Neural cell (in vitro differentiated cells): ENCODE measurements around the gene VGF. TPM values are rescaled to one million over a fixed set of nuclear protein-coding genes. Genes with fewer than 3 reads are reported as not detected.

ENCODE experiments used
- H2AFZ ChIP-seq: fragments of 200-600, 300-800 bp; sonication (generic), shearing (Covaris generic); 2 replicates; pipeline ENCODE4 v1.6.0; 2014; ENCODE audit warnings: low read depth, mild to moderate bottlenecking, antibody characterized with exemption, low read length, moderate library complexity
- H3F3A ChIP-seq: fragments of 200-600 bp; shearing (Covaris generic); 2 replicates; pipeline ENCODE4 v1.6.1; 2016; ENCODE audit warnings: mild to moderate bottlenecking, moderate library complexity, mixed read lengths, antibody characterized with exemption, low read length; ENCODE audit not compliant: insufficient read depth, poor library complexity, severe bottlenecking
- H3K27ac ChIP-seq: fragments of 200-600, 300-800 bp; sonication (generic), shearing (Covaris generic); 2 replicates; pipeline ENCODE4 v1.5.1; 2014; ENCODE audit warnings: mild to moderate bottlenecking, low read length, moderate library complexity
- H3K27me3 ChIP-seq: fragments of 300-800, 200-600 bp; sonication (generic), shearing (Covaris generic); 2 replicates; pipeline ENCODE4 v1.6.0; 2014; ENCODE audit warnings: mild to moderate bottlenecking, low read depth, low read length, moderate library complexity; ENCODE audit not compliant: insufficient read depth
- H3K36me3 ChIP-seq: fragments of 300-800, 200-600 bp; sonication (generic), shearing (Covaris generic); 2 replicates; pipeline ENCODE4 v1.5.1; 2014; ENCODE audit warnings: mild to moderate bottlenecking, antibody characterized with exemption, low read length, moderate library complexity; ENCODE audit not compliant: insufficient read depth
- H3K4me2 ChIP-seq: fragments of 300-800, 200-600 bp; sonication (generic), shearing (Covaris generic); 2 replicates; pipeline ENCODE4 v1.6.0; 2014; ENCODE audit warnings: mild to moderate bottlenecking, low read length
- H3K4me3 ChIP-seq: fragments of 300-800, 200-600 bp; sonication (generic), shearing (Covaris generic); 2 replicates; pipeline ENCODE4 v1.5.1; 2014; ENCODE audit warnings: mild to moderate bottlenecking, low read length, moderate library complexity
- H3K79me2 ChIP-seq: fragments of 200-600 bp; shearing (Covaris generic); replicated peaks from 2 replicates; pipeline ENCODE4 v1.6.0; 2014; ENCODE audit warnings: mild to moderate bottlenecking, low read length, moderate library complexity; ENCODE audit not compliant: insufficient read depth
- H3K9ac ChIP-seq: fragments of 300-800, 200-600 bp; sonication (generic), shearing (Covaris generic); 2 replicates; pipeline ENCODE4 v1.6.1; 2016; ENCODE audit warnings: mild to moderate bottlenecking, low read length, mixed read lengths
- H3K9me2 ChIP-seq: fragments of 200-600 bp; shearing (Covaris generic); 2 replicates; pipeline ENCODE4 v1.6.1; 2016; ENCODE audit warnings: mild to moderate bottlenecking, low read length, mixed read lengths; ENCODE audit not compliant: insufficient read depth
- H3K9me3 ChIP-seq: fragments of 200-600, 300-800 bp; sonication (generic), shearing (Covaris generic); 2 replicates; pipeline ENCODE4 v1.6.1; 2016; ENCODE audit warnings: mild to moderate bottlenecking, mixed run types, low read length, moderate library complexity, mixed read lengths
- H4K20me1 ChIP-seq: fragments of 200-600 bp; shearing (Covaris generic); 2 replicates; pipeline ENCODE4 v1.6.1; 2016; ENCODE audit warnings: mild to moderate bottlenecking, mixed run types; ENCODE audit not compliant: insufficient read depth
- EP300 ChIP-seq: fragments of 450-650 bp; conservative IDR thresholded peaks from 2 replicates; pipeline ENCODE4 v1.6.1; 2014; ENCODE audit warnings: antibody characterized with exemption, mild to moderate bottlenecking, moderate library complexity; ENCODE audit not compliant: poor library complexity, severe bottlenecking
- EZH2 ChIP-seq: fragments of 200-600, 300-800 bp; shearing (Covaris generic), sonication (generic); IDR thresholded peaks from 2 replicates; pipeline ENCODE4 v1.6.1; 2014; ENCODE audit warnings: antibody characterized with exemption, low read length, borderline replicate concordance, mild to moderate bottlenecking; ENCODE audit not compliant: insufficient read depth, poor library complexity, severe bottlenecking
- MXI1 ChIP-seq: fragments of 450-650 bp; conservative IDR thresholded peaks from 2 replicates; pipeline ENCODE4 v1.6.1; 2014; ENCODE audit warnings: antibody characterized with exemption, mild to moderate bottlenecking; ENCODE audit not compliant: poor library complexity, severe bottlenecking
- POLR2AphosphoS5 ChIP-seq: IDR thresholded peaks from 2 replicates; pipeline ENCODE4 v1.6.1; 2012
- RAD21 ChIP-seq: fragments of 450-650 bp; conservative IDR thresholded peaks from 2 replicates; pipeline ENCODE4 v1.6.1; 2014; ENCODE audit warnings: antibody characterized with exemption, mild to moderate bottlenecking, moderate library complexity
- SMC3 ChIP-seq: fragments of 450-650 bp; conservative IDR thresholded peaks from 2 replicates; pipeline ENCODE4 v1.6.1; 2014; ENCODE audit warnings: antibody characterized with exemption, mild to moderate bottlenecking, moderate library complexity; ENCODE audit not compliant: poor library complexity
- TAF1 ChIP-seq: IDR thresholded peaks from 2 replicates; pipeline ENCODE4 v1.6.1; 2012; ENCODE audit warnings: low read depth
- polyA plus RNA-seq: library from polyadenylated mRNA; depleted of rRNA; stranded (reverse); fragments of >200 nt; gene quantifications from 2 replicates; pipeline ENCODE4 v1.2.3, GENCODE V29; 2014
- TF ChIP-seq, protein P1 (sequence below): fragments of 450-650 bp; IDR thresholded peaks from 2 replicates; pipeline ENCODE4 v1.5.1; 2014; ENCODE audit warnings: antibody characterized with exemption, mild to moderate bottlenecking, moderate library complexity; ENCODE audit not compliant: poor library complexity, severe bottlenecking
- TF ChIP-seq, protein P2 (sequence below): IDR thresholded peaks from 2 replicates; pipeline ENCODE4 v1.6.1; 2012; ENCODE audit warnings: borderline replicate concordance

VGF gene
- polyA plus RNA-seq, 1 donor from 2014 or later = 39.3 TPM

DNA sequence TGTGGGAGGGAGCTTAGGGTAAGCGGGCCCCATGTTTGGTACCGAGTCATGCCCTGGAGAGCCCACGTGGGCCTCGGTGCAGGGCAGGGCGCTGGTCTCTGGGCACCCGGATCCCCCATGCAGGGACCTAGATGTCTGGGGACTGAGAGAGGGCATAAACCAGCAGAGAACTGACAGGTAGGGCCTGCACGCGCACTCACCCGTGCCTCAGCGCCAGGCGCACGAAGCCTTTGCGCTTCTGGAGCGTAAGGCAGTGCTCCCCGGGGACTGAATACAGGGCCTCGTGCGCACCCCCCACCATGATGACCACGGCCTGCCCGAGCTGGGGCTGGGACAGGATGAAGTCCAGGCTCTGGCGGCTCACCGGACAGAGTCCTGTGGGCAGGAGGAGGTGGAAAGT, 32.6 kb upstream of the VGF start:
- Histone ChIP-seq H3K27me3 (peaks cover 26% of the 10 kb centered on the region), H3K36me3 (no peaks in the 10 kb centered on the region), H4K20me1 (no peaks in the 10 kb centered on the region), H2AFZ (no peak overlapping the region), H3F3A (no peaks in the 10 kb centered on the region), H3K9me3 (no peaks in the 10 kb centered on the region), H3K4me3 (no peak overlapping the region), H3K79me2 (no peaks in the 10 kb centered on the region), H3K27ac (no peak overlapping the region), H3K9ac (no peak overlapping the region), H3K4me2 (no peak overlapping the region), H3K9me2 (no peaks in the 10 kb centered on the region)
- TF ChIP-seq EZH2 = no peak
- TF ChIP-seq EP300 = no peak
- TF ChIP-seq POLR2AphosphoS5 = no peak
- no peak for TF ChIP-seq TAF1
- TF ChIP-seq MXI1 = no peak
- TF ChIP-seq, protein P1, sequence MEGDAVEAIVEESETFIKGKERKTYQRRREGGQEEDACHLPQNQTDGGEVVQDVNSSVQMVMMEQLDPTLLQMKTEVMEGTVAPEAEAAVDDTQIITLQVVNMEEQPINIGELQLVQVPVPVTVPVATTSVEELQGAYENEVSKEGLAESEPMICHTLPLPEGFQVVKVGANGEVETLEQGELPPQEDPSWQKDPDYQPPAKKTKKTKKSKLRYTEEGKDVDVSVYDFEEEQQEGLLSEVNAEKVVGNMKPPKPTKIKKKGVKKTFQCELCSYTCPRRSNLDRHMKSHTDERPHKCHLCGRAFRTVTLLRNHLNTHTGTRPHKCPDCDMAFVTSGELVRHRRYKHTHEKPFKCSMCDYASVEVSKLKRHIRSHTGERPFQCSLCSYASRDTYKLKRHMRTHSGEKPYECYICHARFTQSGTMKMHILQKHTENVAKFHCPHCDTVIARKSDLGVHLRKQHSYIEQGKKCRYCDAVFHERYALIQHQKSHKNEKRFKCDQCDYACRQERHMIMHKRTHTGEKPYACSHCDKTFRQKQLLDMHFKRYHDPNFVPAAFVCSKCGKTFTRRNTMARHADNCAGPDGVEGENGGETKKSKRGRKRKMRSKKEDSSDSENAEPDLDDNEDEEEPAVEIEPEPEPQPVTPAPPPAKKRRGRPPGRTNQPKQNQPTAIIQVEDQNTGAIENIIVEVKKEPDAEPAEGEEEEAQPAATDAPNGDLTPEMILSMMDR = no peak
- no peak for TF ChIP-seq RAD21
- no peak for TF ChIP-seq SMC3
- TF ChIP-seq, protein P2, sequence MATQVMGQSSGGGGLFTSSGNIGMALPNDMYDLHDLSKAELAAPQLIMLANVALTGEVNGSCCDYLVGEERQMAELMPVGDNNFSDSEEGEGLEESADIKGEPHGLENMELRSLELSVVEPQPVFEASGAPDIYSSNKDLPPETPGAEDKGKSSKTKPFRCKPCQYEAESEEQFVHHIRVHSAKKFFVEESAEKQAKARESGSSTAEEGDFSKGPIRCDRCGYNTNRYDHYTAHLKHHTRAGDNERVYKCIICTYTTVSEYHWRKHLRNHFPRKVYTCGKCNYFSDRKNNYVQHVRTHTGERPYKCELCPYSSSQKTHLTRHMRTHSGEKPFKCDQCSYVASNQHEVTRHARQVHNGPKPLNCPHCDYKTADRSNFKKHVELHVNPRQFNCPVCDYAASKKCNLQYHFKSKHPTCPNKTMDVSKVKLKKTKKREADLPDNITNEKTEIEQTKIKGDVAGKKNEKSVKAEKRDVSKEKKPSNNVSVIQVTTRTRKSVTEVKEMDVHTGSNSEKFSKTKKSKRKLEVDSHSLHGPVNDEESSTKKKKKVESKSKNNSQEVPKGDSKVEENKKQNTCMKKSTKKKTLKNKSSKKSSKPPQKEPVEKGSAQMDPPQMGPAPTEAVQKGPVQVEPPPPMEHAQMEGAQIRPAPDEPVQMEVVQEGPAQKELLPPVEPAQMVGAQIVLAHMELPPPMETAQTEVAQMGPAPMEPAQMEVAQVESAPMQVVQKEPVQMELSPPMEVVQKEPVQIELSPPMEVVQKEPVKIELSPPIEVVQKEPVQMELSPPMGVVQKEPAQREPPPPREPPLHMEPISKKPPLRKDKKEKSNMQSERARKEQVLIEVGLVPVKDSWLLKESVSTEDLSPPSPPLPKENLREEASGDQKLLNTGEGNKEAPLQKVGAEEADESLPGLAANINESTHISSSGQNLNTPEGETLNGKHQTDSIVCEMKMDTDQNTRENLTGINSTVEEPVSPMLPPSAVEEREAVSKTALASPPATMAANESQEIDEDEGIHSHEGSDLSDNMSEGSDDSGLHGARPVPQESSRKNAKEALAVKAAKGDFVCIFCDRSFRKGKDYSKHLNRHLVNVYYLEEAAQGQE = no peak

DNA sequence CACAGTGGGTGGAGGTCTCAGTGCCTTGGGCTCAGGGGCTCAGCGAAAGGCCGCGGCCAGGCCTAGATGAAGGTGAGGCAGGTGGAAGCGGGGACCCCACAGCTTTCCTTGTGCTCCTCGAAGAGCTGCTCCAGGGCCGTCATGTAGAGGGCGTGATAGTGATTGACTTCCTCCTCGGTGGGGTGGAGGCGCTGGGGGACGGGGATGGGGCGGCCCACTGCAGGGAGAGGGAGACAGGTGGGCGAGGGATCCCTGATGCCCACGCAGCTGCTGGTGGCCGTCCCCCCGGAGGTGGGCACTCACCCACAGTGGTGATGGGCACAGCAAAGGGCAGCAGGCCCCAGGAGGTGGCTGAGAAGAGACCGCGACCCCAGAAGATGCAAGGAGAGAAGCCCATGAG, 30.5 kb upstream of the VGF start:
- Histone ChIP-seq H3K9me2 (no peaks in the 10 kb centered on the region), H3K27ac (no peak overlapping the region), H3K9me3 (no peaks in the 10 kb centered on the region), H3K36me3 (no peaks in the 10 kb centered on the region), H3K79me2 (no peaks in the 10 kb centered on the region), H3K27me3 (peaks cover 5% of the 10 kb centered on the region), H3F3A (no peaks in the 10 kb centered on the region), H3K4me3 (no peak overlapping the region), H3K9ac (no peak overlapping the region), H2AFZ (no peak overlapping the region), H4K20me1 (no peaks in the 10 kb centered on the region), H3K4me2 (no peak overlapping the region)
- TF ChIP-seq EP300 = no peak
- TF ChIP-seq, protein P2 = no peak
- TF ChIP-seq TAF1 = no peak
- no peak for TF ChIP-seq SMC3
- TF ChIP-seq EZH2 = no peak
- no peak for TF ChIP-seq MXI1
- TF ChIP-seq RAD21 = no peak
- TF ChIP-seq, protein P1 = no peak
